Loucy (cell line): Measurements from ENCODE around the gene TRIB2.

ENCODE experiments used
- H2AFZ ChIP-seq: fragments of 200-600 bp; sonication (generic); 2 replicates; pipeline ENCODE4 v1.6.0; 2016; ENCODE audit warnings: antibody characterized with exemption, mild to moderate bottlenecking, low read length, moderate library complexity
- H3F3A ChIP-seq: fragments of 200-600 bp; 2 replicates; pipeline ENCODE4 v1.6.0; 2016; ENCODE audit warnings: antibody characterized with exemption, low read depth, mild to moderate bottlenecking
- H3K27me3 ChIP-seq: fragments of 200-600 bp; sonication (generic); 2 replicates; pipeline ENCODE4 v1.6.1; 2014; ENCODE audit warnings: low read length, mild to moderate bottlenecking; ENCODE audit not compliant: insufficient read depth, poor library complexity, severe bottlenecking
- H3K36me3 ChIP-seq: fragments of 200-600 bp; sonication (generic); 2 replicates; pipeline ENCODE4 v1.6.1; 2016; ENCODE audit warnings: low read length; ENCODE audit not compliant: insufficient read depth
- H3K4me1 ChIP-seq: fragments of 200-600 bp; sonication (generic); 2 replicates; pipeline ENCODE4 v1.5.1; 2014; ENCODE audit warnings: low read length, mild to moderate bottlenecking; ENCODE audit not compliant: insufficient read depth, poor library complexity, severe bottlenecking
- H3K4me2 ChIP-seq: fragments of 200-600 bp; sonication (generic); 2 replicates; pipeline ENCODE4 v1.6.0; 2014; ENCODE audit warnings: antibody characterized with exemption, low read length, low read depth, mild to moderate bottlenecking; ENCODE audit not compliant: poor library complexity, severe bottlenecking
- H3K4me3 ChIP-seq: fragments of 200-600 bp; sonication (generic); 2 replicates; pipeline ENCODE4 v1.5.1; 2014; ENCODE audit warnings: low read length, mild to moderate bottlenecking, mixed read lengths; ENCODE audit not compliant: poor library complexity, severe bottlenecking
- H3K79me2 ChIP-seq: fragments of 200-600 bp; sonication (generic); 2 replicates; pipeline ENCODE4 v1.6.1; 2014; ENCODE audit warnings: low read length; ENCODE audit not compliant: insufficient read depth
- H3K9ac ChIP-seq: fragments of 200-600 bp; sonication (generic); 2 replicates; pipeline ENCODE4 v1.6.0; 2014; ENCODE audit warnings: mild to moderate bottlenecking, low read depth, low read length, moderate library complexity; ENCODE audit not compliant: poor library complexity, severe bottlenecking
- H3K9me2 ChIP-seq: fragments of 200-600 bp; sonication (generic); replicated peaks from 2 replicates; pipeline ENCODE4 v1.6.1; 2016; ENCODE audit warnings: low read depth, low read length, mixed read lengths
- H3K9me3 ChIP-seq: fragments of 200-600 bp; sonication (generic); 2 replicates; pipeline ENCODE4 v1.6.1; 2014; ENCODE audit warnings: mild to moderate bottlenecking, antibody characterized with exemption, low read length, low read depth; ENCODE audit not compliant: insufficient read depth
- H4K20me1 ChIP-seq: fragments of 200-600 bp; sonication (generic); 2 replicates; pipeline ENCODE4 v1.6.0; 2014; ENCODE audit warnings: antibody characterized with exemption, low read length, mild to moderate bottlenecking; ENCODE audit not compliant: insufficient read depth, poor library complexity, severe bottlenecking
- CTCF ChIP-seq: fragments of 200-600 bp; sonication (generic); conservative IDR thresholded peaks from 2 replicates; pipeline ENCODE4 v1.5.1; 2014; ENCODE audit warnings: mild to moderate bottlenecking, antibody characterized with exemption, low read length
- EZH2phosphoT487 ChIP-seq: fragments of 200-600 bp; IDR thresholded peaks from 2 replicates; pipeline ENCODE4 v1.6.1; 2018; ENCODE audit warnings: antibody characterized with exemption, mild to moderate bottlenecking, moderate library complexity, borderline replicate concordance

Gene TRIB2

DNA sequence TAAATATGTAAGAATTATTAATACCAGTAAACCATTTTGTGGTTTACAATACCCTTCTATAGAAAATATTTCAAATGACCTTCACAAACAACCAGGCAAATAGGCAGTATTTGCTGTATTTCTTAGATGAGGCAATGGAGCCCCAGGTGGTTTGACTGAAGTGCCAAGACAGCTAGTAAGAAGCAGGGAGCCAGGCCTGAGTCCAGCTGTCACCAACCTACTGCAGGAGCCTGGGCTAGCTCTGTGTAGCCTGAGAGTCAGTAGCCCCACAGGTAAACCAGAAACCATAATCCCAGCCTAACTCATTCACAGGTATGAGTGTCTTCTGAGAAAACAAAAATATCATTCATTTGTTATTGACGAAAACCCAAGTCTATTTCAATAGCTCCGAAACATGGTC lies 45.6 kb downstream of the TRIB2 start:
- TF ChIP-seq CTCF (no peak), EZH2phosphoT487 (no peak)
- peaks cover 10% of the 10 kb centered on the region for H3K4me1 ChIP-seq
- H3F3A ChIP-seq, result no peaks in the 10 kb centered on the region

DNA sequence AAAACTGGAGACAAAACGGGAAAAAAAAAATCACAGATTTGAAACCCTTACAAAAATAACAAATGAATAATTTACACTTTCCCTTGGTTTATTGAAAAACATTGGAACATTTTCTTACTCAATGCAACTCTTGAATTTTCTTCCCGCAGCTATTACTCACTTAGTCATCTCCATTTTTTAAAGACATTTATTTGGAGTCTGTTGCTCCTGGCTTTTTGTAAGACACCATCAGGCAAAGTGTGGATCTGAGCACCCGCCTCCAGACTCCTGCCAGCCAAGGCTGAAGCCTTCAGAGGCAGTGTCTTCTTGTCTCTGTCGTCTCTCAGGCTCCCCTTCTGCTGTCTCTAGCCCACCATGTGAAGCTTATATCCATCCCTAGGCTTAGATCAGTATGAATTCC lies 46.2 kb downstream of the TRIB2 start:
- Histone ChIP-seq H3K79me2 (no peaks in the 10 kb centered on the region), H3K4me3 (no peak overlapping the region), H3K4me2 (no peak overlapping the region), H3K27me3 (no peaks in the 10 kb centered on the region), H3K9ac (no peak overlapping the region), H3K9me3 (no peaks in the 10 kb centered on the region), H3K36me3 (no peaks in the 10 kb centered on the region), H3K9me2 (no peaks in the 10 kb centered on the region), H4K20me1 (no peaks in the 10 kb centered on the region), H3F3A (no peaks in the 10 kb centered on the region), H3K4me1 (peaks cover 10% of the 10 kb centered on the region), H2AFZ (no peak overlapping the region)
- TF ChIP-seq CTCF (no peak), EZH2phosphoT487 (no peak)

More for the DNA sequence above, 45.6 kb downstream of the TRIB2 start:
- Histone ChIP-seq H3K9me3 (no peaks in the 10 kb centered on the region), H4K20me1 (no peaks in the 10 kb centered on the region), H3K9me2 (no peaks in the 10 kb centered on the region), H3K36me3 (no peaks in the 10 kb centered on the region), H2AFZ (no peak overlapping the region), H3K27me3 (no peaks in the 10 kb centered on the region), H3K79me2 (no peaks in the 10 kb centered on the region), H3K9ac (no peak overlapping the region), H3K4me2 (no peak overlapping the region), H3K4me3 (no peak overlapping the region)

DNA sequence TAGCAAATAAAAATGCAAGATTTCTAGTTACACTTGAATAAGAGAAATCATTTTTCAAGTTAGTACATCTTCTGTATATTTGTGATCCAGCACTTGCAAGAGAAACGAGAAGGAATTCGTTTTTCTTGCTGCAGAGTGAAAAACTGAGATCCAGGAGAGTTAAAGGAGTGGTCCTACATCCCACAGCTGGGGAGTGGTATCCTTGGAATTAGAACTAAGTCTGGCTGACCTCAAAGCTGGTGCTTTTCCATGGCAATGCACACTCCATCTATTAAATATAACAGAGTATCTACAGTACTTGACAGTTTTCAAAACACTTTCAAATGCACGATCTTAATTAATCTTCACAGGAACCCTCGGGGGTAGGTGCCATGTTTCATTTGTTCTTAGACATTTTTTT lies 46.8 kb downstream of the TRIB2 start:
- no peaks in the 10 kb centered on the region for H3K9me3 ChIP-seq
- H2AFZ ChIP-seq, result no peak overlapping the region
- H3F3A ChIP-seq, result no peaks in the 10 kb centered on the region
- TF ChIP-seq EZH2phosphoT487, result no peak
- TF ChIP-seq CTCF, result no peak
- H3K4me3 ChIP-seq, result no peak overlapping the region
- H3K36me3 ChIP-seq, result no peaks in the 10 kb centered on the region
- H3K79me2 ChIP-seq, result no peaks in the 10 kb centered on the region
- H3K4me2 ChIP-seq, result no peak overlapping the region
- no peak overlapping the region for H3K9ac ChIP-seq
- H3K4me1 ChIP-seq, result peaks cover 10% of the 10 kb centered on the region
- no peaks in the 10 kb centered on the region for H3K27me3 ChIP-seq
- no peaks in the 10 kb centered on the region for H4K20me1 ChIP-seq
- H3K9me2 ChIP-seq, result no peaks in the 10 kb centered on the region
